Measurements from ENCODE around the gene PRKCE. TPM values are rescaled to one million over a fixed set of nuclear protein-coding genes. Genes with fewer than 3 reads are reported as not detected.

PRKCE gene
- total and polyA plus RNA-seq, 2 of the 8 experiments (the other 6 are each of a cell fraction or from before 2014, with no cell fraction given), result 0.54 to 2.1 TPM

- 75% methylated on average over 5 of the region's 5 CpGs; no CpG with 5 or more reads in 1 of the 2 experiments for WGBS, 2 experiments (ENCODE audit: extremely low coverage in 1 of 2, insufficient coverage in 1 of 2, insufficient read length in 1 of 2, insufficient replicate concordance in 2 of 2, low coverage in 1 of 2, low lambda C conversion rate in 2 of 2, missing lambda C conversion rate in 1 of 2)
- H3K14ac ChIP-seq (ENCODE audit: insufficient read length), result no peak overlapping the region
- H3K4me2 ChIP-seq (ENCODE audit: insufficient read depth in 1 of 2, low read depth in 2 of 2, low read length in 2 of 2), result no peak overlapping the region
- no peaks in the 10 kb centered on the region for H3K79me1 ChIP-seq (ENCODE audit: low read depth, low read length)
- H2BK5ac ChIP-seq (ENCODE audit: low read depth, low read length), result peak overlapping the region; percentile 19; the same call in 1 of the 2 replicates
- CTCF ChIA-PET (ENCODE audit: partially characterized antibody), result interaction anchor here (0.6 to 1.7 kb wide), 6 partner anchors 11 to 1776 kb away, joined by 3 to 8 read pairs (median 3); no protein-coding TSS in a partner anchor
- H2BK20ac ChIP-seq (ENCODE audit: low read length), result no peak overlapping the region; the same call in 1 of the 2 replicates
- no peak overlapping the region for H3K56ac ChIP-seq (replicated peaks; ENCODE audit: insufficient read length, low read depth, low read length)
- H2BK12ac ChIP-seq (ENCODE audit: low read depth, low read length), result no peak overlapping the region
- H4K8ac ChIP-seq (ENCODE audit: extremely low read depth, insufficient read depth, low read length), result no peak overlapping the region; the same call in 1 of the 2 replicates
- H3K23ac ChIP-seq (ENCODE audit: insufficient read length), result no peak overlapping the region
- no peak overlapping the region for H2AK5ac ChIP-seq (ENCODE audit: low read depth, low read length)
- H3K36me3 ChIP-seq (ENCODE audit: control insufficient read depth in 2 of 4, insufficient read depth in 4 of 4, low read length in 3 of 4), result no peaks in the 10 kb centered on the region
- FAIRE-seq, result no peak
- no peaks in the 10 kb centered on the region for H3K79me2 ChIP-seq (ENCODE audit: control insufficient read depth in 1 of 2, insufficient read depth in 2 of 2, low read length in 2 of 2)
- no peak overlapping the region for H3K4me3 ChIP-seq (ENCODE audit: extremely low read depth in 1 of 4, insufficient read depth in 2 of 4, low read depth in 3 of 4, low read length in 4 of 4)
- H3K27me3 ChIP-seq (replicated peaks in 1 of 4; ENCODE audit: control insufficient read depth in 3 of 4, extremely low read depth in 1 of 4, insufficient read depth in 3 of 4, low read length in 3 of 4), result no peaks in the 10 kb centered on the region
- DNase-seq (ENCODE audit: low read depth in 1 of 2, low spot score in 2 of 2), result peak in 1 of 2 experiments; percentile 20
- POLR2A ChIA-PET (ENCODE audit: partially characterized antibody), result no interaction called here
- H3K27ac ChIP-seq (ENCODE audit: low read depth, low read length), result no peak overlapping the region
- H3K4me1 ChIP-seq (replicated peaks in 1 of 4; ENCODE audit: control insufficient read depth in 3 of 4, insufficient read depth in 4 of 4, low read length in 3 of 4), result no peaks in the 10 kb centered on the region; a peak in 1 of 7 replicates
- no peak overlapping the region; the same call in 1 of the 2 replicates for H3K18ac ChIP-seq (ENCODE audit: extremely low read depth, low read length)
- H2BK120ac ChIP-seq (replicated peaks; ENCODE audit: low read depth, low read length), result no peak overlapping the region
- no peak overlapping the region for H4K91ac ChIP-seq (replicated peaks; ENCODE audit: insufficient read length, low read length)
- H3K4ac ChIP-seq (replicated peaks; ENCODE audit: insufficient read length, low read depth, low read length), result no peak overlapping the region
- H4K5ac ChIP-seq (ENCODE audit: insufficient read length, low read depth, low read length), result no peak overlapping the region
- H3K23me2 ChIP-seq (ENCODE audit: low read depth, low read length), result no peaks in the 10 kb centered on the region
- no peak overlapping the region for H2AFZ ChIP-seq (ENCODE audit: low read length)
- H4K20me1 ChIP-seq (replicated peaks in 1 of 2; ENCODE audit: control insufficient read depth in 1 of 2, insufficient read depth in 2 of 2, low read length in 2 of 2), result no peaks in the 10 kb centered on the region
- H3K9ac ChIP-seq (replicated peaks in 1 of 4; ENCODE audit: extremely low read depth in 1 of 4, low read depth in 3 of 4, low read length in 3 of 4), result no peak overlapping the region
- no peaks in the 10 kb centered on the region for H3K9me3 ChIP-seq (ENCODE audit: insufficient read depth in 2 of 2, low read depth in 1 of 2, low read length in 1 of 2)
- no peak overlapping the region for H2BK15ac ChIP-seq (ENCODE audit: low read length)
- no peak for TF ChIP-seq SIRT6 (IDR thresholded peaks at IDR 0.05; ENCODE audit: low read length)
- no peak for TF ChIP-seq SAP30 (IDR thresholded peaks at IDR 0.05; ENCODE audit: insufficient read depth, insufficient replicate concordance, low read length)
- no peak for TF ChIP-seq TCF12 (IDR thresholded peaks at IDR 0.05; ENCODE audit: low read depth, low read length)
- no peak for TF ChIP-seq EP300 (IDR thresholded peaks at IDR 0.05; ENCODE audit: borderline replicate concordance in 1 of 2, low read depth in 2 of 2, low read length in 2 of 2)
- no peak for TF ChIP-seq BACH1 (IDR thresholded peaks at IDR 0.05; ENCODE audit: low read length)
- TF ChIP-seq CTCF (IDR thresholded peaks at IDR 0.05; ENCODE audit: control extremely low read depth in 1 of 3, insufficient read depth in 1 of 3, low read depth in 1 of 3, low read length in 3 of 3), result no peak
- no peak for TF ChIP-seq RBBP5 (IDR thresholded peaks at IDR 0.05; ENCODE audit: borderline replicate concordance, low read depth, low read length)
- no peak for TF ChIP-seq SRF (IDR thresholded peaks at IDR 0.05; ENCODE audit: low read depth, low read length)
- no peak for TF ChIP-seq PHF8 (conservative IDR thresholded peaks at IDR 0.05; ENCODE audit: low read depth, low read length)
- no peak for TF ChIP-seq POLR2AphosphoS5 (IDR thresholded peaks at IDR 0.05; ENCODE audit: low read depth, low read length)
These were observed 356.8 kb downstream of the PRKCE start for GRCh38 chr2:46008091-46008870.
